K562 (cell line): ENCODE results near the gene SS18L1.

Experiments
- CBFB ChIP-seq: sonication (generic); formaldehyde crosslinking; IDR thresholded peaks from 2 replicates; pipeline ENCODE4 v1.4.0; 2020; ENCODE audit warnings: mild to moderate bottlenecking, missing genetic modification reagents
- CREM ChIP-seq: IDR thresholded peaks from 2 replicates; pipeline ENCODE4 v1.6.1; 2014; ENCODE audit warnings: antibody characterized with exemption, low read depth
- NR2C2 ChIP-seq, 2 experiments: fragments of 200-800 bp in 1 of 2; sonication (Bioruptor generic) in 1 of 2; sonication (generic) in 1 of 2; formaldehyde crosslinking in 1 of 2; IDR thresholded peaks; 2 replicates each; pipeline versions ENCODE4 v1.6.1 to v1.8.0; 2016 to 2022; ENCODE audit warnings: mild to moderate bottlenecking in 1 of 2, missing compliant biosample characterization in 1 of 2, missing genetic modification characterization in 1 of 2, missing genetic modification reagents in 1 of 2
- PHB ChIP-seq: fragments of 250-450 bp; sonication (Bioruptor Pico); IDR thresholded peaks from 2 replicates; pipeline ENCODE4 v1.5.0; 2021
- PHTF2 ChIP-seq: fragments of 250-450 bp; sonication (Bioruptor Pico); IDR thresholded peaks from 2 replicates; pipeline ENCODE4 v1.5.0; 2021; ENCODE audit warnings: mild to moderate bottlenecking
- POLR2A ChIP-seq: fragments of 450-650 bp; conservative IDR thresholded peaks from 2 replicates; pipeline ENCODE4 v1.6.1; 2016
- UBTF ChIP-seq, 2 experiments: IDR thresholded peaks; 2 replicates each; pipeline ENCODE4 v1.6.1; 2012; ENCODE audit warnings: improper control_type of control experiment in 2 of 2, low read depth in 2 of 2, low read length in 2 of 2, borderline replicate concordance in 1 of 2
- ZNF224 ChIP-seq: sonication (generic); formaldehyde crosslinking; IDR thresholded peaks from 2 replicates; pipeline ENCODE4 v1.8.0; 2022; ENCODE audit warnings: mild to moderate bottlenecking, missing genetic modification reagents
- ZNF644 ChIP-seq: fragments of 200-800 bp; sonication (Bioruptor generic); IDR thresholded peaks from 2 replicates; pipeline ENCODE4 v1.6.1; 2016; ENCODE audit warnings: low read depth, missing genetic modification characterization, missing compliant biosample characterization

DNA sequence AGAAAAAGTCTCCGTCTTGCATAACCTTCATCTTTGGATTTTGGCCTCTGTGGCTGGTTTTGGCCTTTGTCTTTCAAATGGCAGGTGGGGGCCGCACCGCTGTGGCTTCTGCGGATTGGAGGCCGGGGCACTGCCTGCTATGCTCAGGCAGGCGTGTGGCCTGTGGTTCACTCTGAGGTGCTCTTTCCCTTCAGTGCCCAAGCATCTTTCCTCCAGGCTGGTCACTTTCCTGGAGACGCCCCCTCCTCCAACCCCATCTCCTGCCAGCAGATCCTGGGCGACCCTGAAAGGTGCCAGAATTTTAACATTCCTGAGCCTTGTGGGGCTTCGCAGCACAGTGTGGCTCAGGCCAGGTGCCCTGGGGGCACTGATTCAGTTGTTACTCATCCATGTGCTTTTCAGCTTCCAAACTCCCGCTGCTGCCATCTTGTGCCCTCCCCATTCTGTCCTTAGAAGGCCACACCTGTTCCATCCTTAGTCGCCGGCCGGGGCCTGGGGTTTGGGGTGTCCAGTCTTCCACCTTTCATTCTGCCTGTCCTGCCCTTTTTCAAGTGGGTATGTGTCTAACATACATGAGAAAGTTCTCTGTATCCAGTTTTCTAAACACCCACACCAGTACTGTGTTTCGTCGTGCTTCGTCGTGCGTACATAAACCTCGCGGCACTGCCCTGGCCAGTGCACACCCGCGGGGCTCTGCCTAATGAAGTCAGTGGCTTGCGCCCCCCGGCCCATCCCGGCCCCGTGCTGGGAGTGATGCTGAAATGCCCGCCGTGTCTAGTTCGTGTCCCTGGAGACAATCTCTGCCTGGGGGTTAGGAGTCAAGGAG is 12.1 kb downstream of the SS18L1 start:
- TF ChIP-seq CREM: no peak
- TF ChIP-seq PHB (CRISPR knock-in tag): no peak
- TF ChIP-seq PHTF2 (CRISPR knock-in tag): no peak
- no peak for TF ChIP-seq POLR2A
- no peak for TF ChIP-seq UBTF (IDR thresholded peaks at IDR 0.05; ENCODE audit: borderline replicate concordance in 1 of 2, low read depth in 2 of 2, low read length in 2 of 2)
- no peak for TF ChIP-seq ZNF644
- TF ChIP-seq NR2C2 (CRISPR knock-in tag; IDR thresholded peaks at IDR 0.05): no peak
- TF ChIP-seq NR2C2 (tag; IDR thresholded peaks at IDR 0.05): no peak
- TF ChIP-seq CBFB (CRISPR knock-in tag): no peak
- no peak for TF ChIP-seq ZNF224 (CRISPR knock-in tag)
